Large intestine (tissue), 12 donors: ENCODE results near the gene RNU11. TPM values are rescaled to one million over a fixed set of nuclear protein-coding genes. Genes with fewer than 3 reads are reported as not detected.
A peak's percentile ranks its signal among the peaks of the same experiment; 100 is the strongest.

ENCODE experiments used
- DNase-seq, 2 donors: peaks; one replicate each; pipeline versions ENCODE4 v3.0.0 to v3.0.0-alpha.2; 2013
- H3K27ac ChIP-seq: one replicate; pipeline ENCODE4 v1.5.1; 2013; ENCODE audit warnings: low read length
- H3K27me3 ChIP-seq: 2 replicates; pipeline ENCODE4 v1.6.1; 2013; ENCODE audit warnings: low read length; ENCODE audit not compliant: control insufficient read depth, insufficient read depth
- H3K36me3 ChIP-seq: 2 replicates; pipeline ENCODE4 v1.6.1; 2013; ENCODE audit warnings: low read length; ENCODE audit not compliant: control insufficient read depth, insufficient read depth
- H3K4me1 ChIP-seq: one replicate; pipeline ENCODE4 v1.6.1; 2013; ENCODE audit warnings: low read length; ENCODE audit not compliant: control insufficient read depth, insufficient read depth
- H3K4me3 ChIP-seq: one replicate; pipeline ENCODE4 v1.5.1; 2013; ENCODE audit warnings: low read length
- H3K9me3 ChIP-seq: one replicate; pipeline ENCODE4 v1.6.1; 2013; ENCODE audit warnings: mild to moderate bottlenecking, low read depth, low read length, moderate library complexity; ENCODE audit not compliant: control insufficient read depth
- WGBS: methylation state at CpG from one replicate; pipeline ENCODE4 v1.1.5; 2013; ENCODE audit warnings: low lambda C conversion rate; ENCODE audit not compliant: insufficient coverage; 5-methylcytosine and 5-hydroxymethylcytosine counted together
- long read RNA-seq, 11 donors: transcript quantifications; one replicate each; lab custom pipeline, GENCODE V29; 2026
- polyA plus RNA-seq: library from polyadenylated mRNA; unstranded; fragments of 120-200 nt; gene quantifications from one replicate; pipeline ENCODE4 v1.2.1, GENCODE V29; 2013

RNU11 gene
- polyA plus RNA-seq = not detected
- long read RNA-seq, donor 1, partial matches to known transcripts = 0 of 1 reads
- long read RNA-seq, donor 1, other reads (novel, unspliced or antisense) = 0 of 1 reads
- long read RNA-seq, donor 2 = 0 reads
- long read RNA-seq, donor 3 = 0 reads
- long read RNA-seq, donor 4 = 0 reads
- long read RNA-seq, donor 5 = 0 reads
- long read RNA-seq, donor 6 = 0 reads
- long read RNA-seq, donor 7 = 0 reads
- long read RNA-seq, donor 8 = 0 reads
- long read RNA-seq, donor 9 = 0 reads
- long read RNA-seq, donor 10 = 0 reads
- long read RNA-seq, donor 11 = 0 reads

- DNase-seq = peak; percentile 93 to 96
- 0% methylated on average over 1 of the region's 28 CpGs for WGBS
- Histone ChIP-seq H3K27me3 (no peaks in the 10 kb centered on the region), H3K27ac (peak within 1 kb of the TSS; percentile 87), H3K9me3 (no peaks in the 10 kb centered on the region), H3K4me1 (peaks cover 11% of the 10 kb centered on the region), H3K4me3 (peak within 1 kb of the TSS; percentile 40), H3K36me3 (no peaks in the 10 kb centered on the region)
Measured at GRCh38 chr1:28648474-28649198, at the start of gene RNU11. Gene RNU11 (plus strand): TSS chr1:28648600.

- Histone ChIP-seq H3K36me3 (peaks cover 37% of the 10 kb centered on the region), H3K27me3 (no peaks in the 10 kb centered on the region), H3K9me3 (no peaks in the 10 kb centered on the region), H3K27ac (no peak overlapping the region), H3K4me3 (no peak overlapping the region), H3K4me1 (no peaks in the 10 kb centered on the region)
- WGBS = no CpG with 5 or more reads among the region's 3 CpGs
- DNase-seq = no peak
Measured at GRCh38 chr1:28601696-28602095, 46.7 kb upstream of the RNU11 start.

- 14% methylated on average over 1 of the region's 15 CpGs for WGBS
- Histone ChIP-seq H3K36me3 (peaks cover 45% of the 10 kb centered on the region), H3K9me3 (no peaks in the 10 kb centered on the region), H3K27ac (no peak overlapping the region), H3K4me1 (no peaks in the 10 kb centered on the region), H3K4me3 (no peak overlapping the region), H3K27me3 (no peaks in the 10 kb centered on the region)
- peak; percentile 49 to 54 for DNase-seq
Measured at GRCh38 chr1:28602536-28603439, 45.6 kb upstream of the RNU11 start.

GRCh38 chr1:28604411-28604810 lies 44.0 kb upstream of the RNU11 start:
- no peaks in the 10 kb centered on the region for H3K4me1 ChIP-seq
- WGBS = 83% methylated on average over 1 of the region's 5 CpGs
- H3K27me3 ChIP-seq = no peaks in the 10 kb centered on the region
- H3K4me3 ChIP-seq = no peak overlapping the region
- H3K36me3 ChIP-seq = peaks cover 45% of the 10 kb centered on the region
- H3K27ac ChIP-seq = no peak overlapping the region
- H3K9me3 ChIP-seq = no peaks in the 10 kb centered on the region
- DNase-seq = no peak

- H3K27me3 ChIP-seq = no peaks in the 10 kb centered on the region
- DNase-seq = peak in 1 of 2 donors; percentile 46
- H3K4me3 ChIP-seq = no peak overlapping the region
- no peaks in the 10 kb centered on the region for H3K9me3 ChIP-seq
- no CpG with 5 or more reads among the region's 6 CpGs for WGBS
- H3K36me3 ChIP-seq = peaks cover 45% of the 10 kb centered on the region
- H3K27ac ChIP-seq = no peak overlapping the region
- no peaks in the 10 kb centered on the region for H3K4me1 ChIP-seq
Measured at GRCh38 chr1:28604962-28605361, 43.4 kb upstream of the RNU11 start.

GRCh38 chr1:28606771-28607170 lies 41.6 kb upstream of the RNU11 start:
- no peak overlapping the region for H3K27ac ChIP-seq
- peaks cover 54% of the 10 kb centered on the region for H3K36me3 ChIP-seq
- no peaks in the 10 kb centered on the region for H3K27me3 ChIP-seq
- WGBS = no CpG with 5 or more reads among the region's 2 CpGs
- DNase-seq = no peak
- no peak overlapping the region for H3K4me3 ChIP-seq
- no peaks in the 10 kb centered on the region for H3K4me1 ChIP-seq
- H3K9me3 ChIP-seq = no peaks in the 10 kb centered on the region

- no peaks in the 10 kb centered on the region for H3K4me1 ChIP-seq
- H3K4me3 ChIP-seq = no peak overlapping the region
- H3K36me3 ChIP-seq = peaks cover 47% of the 10 kb centered on the region
- H3K9me3 ChIP-seq = no peaks in the 10 kb centered on the region
- H3K27me3 ChIP-seq = no peaks in the 10 kb centered on the region
- no peak for DNase-seq
- no peak overlapping the region for H3K27ac ChIP-seq
- WGBS = no CpG with 5 or more reads among the region's 5 CpGs
Measured at GRCh38 chr1:28613175-28613574, 35.2 kb upstream of the RNU11 start.

- Histone ChIP-seq H3K27ac (no peak overlapping the region), H3K9me3 (no peaks in the 10 kb centered on the region), H3K4me3 (no peak overlapping the region), H3K36me3 (no peaks in the 10 kb centered on the region), H3K27me3 (no peaks in the 10 kb centered on the region), H3K4me1 (no peaks in the 10 kb centered on the region)
- DNase-seq = no peak
- WGBS = 100% methylated on average over 1 of the region's 1 CpG
Measured at GRCh38 chr1:28631713-28632112, 16.7 kb upstream of the RNU11 start.

- DNase-seq = no peak
- WGBS = no CpG with 5 or more reads among the region's 4 CpGs
Measured at GRCh38 chr1:28632560-28632959, 15.8 kb upstream of the RNU11 start.

GRCh38 chr1:28640766-28641165 lies 7.6 kb upstream of the RNU11 start:
- H3K36me3 ChIP-seq = no peaks in the 10 kb centered on the region
- DNase-seq = no peak
- no peaks in the 10 kb centered on the region for H3K27me3 ChIP-seq
- H3K4me3 ChIP-seq = no peak overlapping the region
- no CpG with 5 or more reads among the region's 1 CpG for WGBS
- H3K27ac ChIP-seq = no peak overlapping the region
- H3K9me3 ChIP-seq = no peaks in the 10 kb centered on the region
- no peaks in the 10 kb centered on the region for H3K4me1 ChIP-seq

More at GRCh38 chr1:28632560-28632959, 15.8 kb upstream of the RNU11 start:
- H3K4me1 ChIP-seq = no peaks in the 10 kb centered on the region
- H3K27me3 ChIP-seq = no peaks in the 10 kb centered on the region
- H3K4me3 ChIP-seq = no peak overlapping the region
- H3K9me3 ChIP-seq = no peaks in the 10 kb centered on the region
- no peak overlapping the region for H3K27ac ChIP-seq
- H3K36me3 ChIP-seq = no peaks in the 10 kb centered on the region
